IMR-90 (cell line): ENCODE measurements around the gene ROMO1. TPM values are rescaled to one million over a fixed set of nuclear protein-coding genes. Genes with fewer than 3 reads are reported as not detected.

Source experiments
- ATAC-seq: fragments of 200-7000 bp; cut with Tn5 transposase; 2 replicates; pipeline ENCODE4 v1.9.1; 2020; ENCODE audit warnings: low read depth, mild to moderate bottlenecking, moderate library complexity
- BruUV-seq: library from RNA; stranded (reverse); fragments of 400-500 nt; replicated peaks from 2 replicates; lab custom pipeline; 2021; lab: Mats Ljungman, UMichigan
- CTCF ChIA-PET: fragments of 300-600 bp; formaldehyde crosslinking; extraction: SDS; loops from one replicate; lab custom pipeline; 2021; ENCODE audit warnings: antibody characterized with exemption; lab: Yijun Ruan, JAX
- POLR2A ChIA-PET: fragments of 300-600 bp; sonication (Branson Sonifier 250); formaldehyde crosslinking; loops from one replicate; lab custom pipeline; 2022; ENCODE audit warnings: antibody characterized with exemption; ENCODE audit not compliant: unreplicated experiment; lab: Charles Lee
- DNase-seq: peaks from one replicate; pipeline ENCODE4 v3.0.0; 2013
- H2AFZ ChIP-seq: replicated peaks from 2 replicates; pipeline ENCODE3; 2013; ENCODE audit warnings: low read length, mild to moderate bottlenecking; ENCODE audit not compliant: poor library complexity
- H2AK5ac ChIP-seq: 2 replicates; pipeline ENCODE4 v1.6.1; 2013; ENCODE audit warnings: low read depth, low read length, inconsistent platforms
- H2AK9ac ChIP-seq: replicated peaks from 2 replicates; pipeline ENCODE3; 2013; ENCODE audit warnings: mild to moderate bottlenecking, low read depth, low read length, moderate library complexity; ENCODE audit not compliant: poor library complexity
- H2BK120ac ChIP-seq: 2 replicates; pipeline ENCODE4 v1.6.1; 2013; ENCODE audit warnings: low read depth, low read length, inconsistent platforms
- H2BK15ac ChIP-seq: 3 replicates; pipeline ENCODE4 v1.6.1; 2013; ENCODE audit warnings: low read depth, low read length, inconsistent platforms
- H2BK20ac ChIP-seq: 2 replicates; pipeline ENCODE4 v1.6.1; 2013; ENCODE audit warnings: low read depth, mild to moderate bottlenecking, inconsistent platforms, low read length, moderate library complexity
- H2BK5ac ChIP-seq: 2 replicates; pipeline ENCODE4 v1.6.1; 2013; ENCODE audit warnings: mild to moderate bottlenecking, low read depth, low read length, inconsistent platforms; ENCODE audit not compliant: poor library complexity, severe bottlenecking
- H3K14ac ChIP-seq: replicated peaks from 2 replicates; pipeline ENCODE4 v1.6.1; 2013; ENCODE audit warnings: low read depth, low read length, inconsistent platforms
- H3K18ac ChIP-seq: 2 replicates; pipeline ENCODE4 v1.6.1; 2013; ENCODE audit warnings: low read depth, low read length, control low read depth
- H3K23ac ChIP-seq: 2 replicates; pipeline ENCODE4 v1.6.1; 2013; ENCODE audit warnings: low read depth, low read length, inconsistent platforms
- H3K27ac ChIP-seq: 2 replicates; pipeline ENCODE4 v1.5.1; 2013; ENCODE audit warnings: mild to moderate bottlenecking, control low read depth, low read length; ENCODE audit not compliant: insufficient read depth
- H3K27me3 ChIP-seq: 2 replicates; pipeline ENCODE4 v1.6.1; 2013; ENCODE audit warnings: low read length; ENCODE audit not compliant: control insufficient read depth, insufficient read depth
- H3K36me3 ChIP-seq: 2 replicates; pipeline ENCODE4 v1.6.1; 2013; ENCODE audit warnings: low read length, mixed read lengths; ENCODE audit not compliant: control insufficient read depth, insufficient read depth
- H3K4ac ChIP-seq: 2 replicates; pipeline ENCODE4 v1.6.1; 2013; ENCODE audit warnings: low read depth, low read length, inconsistent platforms
- H3K4me1 ChIP-seq: 2 replicates; pipeline ENCODE4 v1.6.1; 2013; ENCODE audit warnings: low read length, mixed read lengths; ENCODE audit not compliant: control insufficient read depth, insufficient read depth
- H3K4me2 ChIP-seq: 2 replicates; pipeline ENCODE4 v1.6.1; 2013; ENCODE audit warnings: low read depth, mild to moderate bottlenecking, control low read depth, low read length, moderate library complexity
- H3K4me3 ChIP-seq: 2 replicates; pipeline ENCODE4 v1.5.1; 2013; ENCODE audit warnings: low read depth, mild to moderate bottlenecking, control low read depth, low read length, moderate library complexity; ENCODE audit not compliant: insufficient read depth
- H3K56ac ChIP-seq: 2 replicates; pipeline ENCODE4 v1.6.1; 2013; ENCODE audit warnings: low read length, inconsistent platforms; ENCODE audit not compliant: insufficient read depth; ENCODE audit errors: extremely low read depth
- H3K79me1 ChIP-seq, 2 experiments: 2 replicates each; pipeline ENCODE4 v1.6.1; 2013; ENCODE audit warnings: low read length in 2 of 2, inconsistent platforms in 1 of 2, low read depth in 1 of 2
- H3K9ac ChIP-seq: 2 replicates; pipeline ENCODE4 v1.6.1; 2013; ENCODE audit warnings: low read depth, low read length, control low read depth
- H3K9me1 ChIP-seq: 2 replicates; pipeline ENCODE4 v1.6.1; 2013; ENCODE audit warnings: low read length, inconsistent platforms; ENCODE audit not compliant: insufficient read depth
- H3K9me3 ChIP-seq: 2 replicates; pipeline ENCODE4 v1.6.1; 2013; ENCODE audit warnings: low read length; ENCODE audit not compliant: control insufficient read depth, insufficient read depth
- H4K20me1 ChIP-seq: 2 replicates; pipeline ENCODE4 v1.6.1; 2013; ENCODE audit warnings: low read length, inconsistent platforms; ENCODE audit not compliant: insufficient read depth
- H4K5ac ChIP-seq: 2 replicates; pipeline ENCODE4 v1.6.1; 2013; ENCODE audit warnings: mild to moderate bottlenecking, low read depth, low read length, control low read depth
- H4K8ac ChIP-seq, 2 experiments: 2 replicates each; pipeline ENCODE4 v1.6.1; 2013; ENCODE audit warnings: low read depth in 2 of 2, low read length in 2 of 2, control low read depth in 1 of 2, inconsistent platforms in 1 of 2
- H4K91ac ChIP-seq: 2 replicates; pipeline ENCODE4 v1.6.1; 2013; ENCODE audit warnings: low read depth, low read length, inconsistent platforms; ENCODE audit not compliant: insufficient read depth
- BHLHE40 ChIP-seq: fragments of 150-350 bp; IDR thresholded peaks from 2 replicates; pipeline ENCODE4 v1.6.1; 2016; ENCODE audit warnings: mild to moderate bottlenecking, low read depth, low read length
- CEBPB ChIP-seq: IDR thresholded peaks from 2 replicates; pipeline ENCODE4 v1.6.1; 2012; ENCODE audit warnings: low read depth, low read length, improper control_type of control experiment
- CHD1 ChIP-seq: IDR thresholded peaks from 2 replicates; pipeline ENCODE4 v1.6.1; 2012; ENCODE audit warnings: low read depth, low read length, improper control_type of control experiment
- FOS ChIP-seq: fragments of 150-350 bp; IDR thresholded peaks from 2 replicates; pipeline ENCODE4 v1.6.1; 2016; ENCODE audit warnings: low read depth, low read length
- MAFK ChIP-seq: IDR thresholded peaks from 2 replicates; pipeline ENCODE4 v1.6.1; 2012; ENCODE audit warnings: low read depth, low read length, improper control_type of control experiment
- MAZ ChIP-seq: IDR thresholded peaks from 2 replicates; pipeline ENCODE4 v1.6.1; 2012; ENCODE audit warnings: low read depth, mild to moderate bottlenecking, low read length, improper control_type of control experiment, moderate library complexity, borderline replicate concordance
- MXI1 ChIP-seq: IDR thresholded peaks from 2 replicates; pipeline ENCODE4 v1.6.1; 2012; ENCODE audit warnings: low read depth, mild to moderate bottlenecking, low read length, moderate library complexity, borderline replicate concordance
- NFE2L2 ChIP-seq: fragments of 150-350 bp; IDR thresholded peaks from 2 replicates; pipeline ENCODE4 v1.6.1; 2016; ENCODE audit warnings: low read depth, mild to moderate bottlenecking, low read length
- POLR2A ChIP-seq: IDR thresholded peaks from 2 replicates; pipeline ENCODE4 v1.6.1; 2012; ENCODE audit warnings: mild to moderate bottlenecking, low read depth, low read length
- RAD21 ChIP-seq: IDR thresholded peaks from 2 replicates; pipeline ENCODE4 v1.6.1; 2012; ENCODE audit warnings: low read length, improper control_type of control experiment
- RCOR1 ChIP-seq: IDR thresholded peaks from 2 replicates; pipeline ENCODE4 v1.6.1; 2012; ENCODE audit warnings: mild to moderate bottlenecking, low read length, improper control_type of control experiment; ENCODE audit not compliant: insufficient replicate concordance
- RFX5 ChIP-seq: IDR thresholded peaks from 2 replicates; pipeline ENCODE4 v1.8.0; 2012; ENCODE audit warnings: low read depth, mild to moderate bottlenecking, low read length, moderate library complexity
- SMC3 ChIP-seq: fragments of 150-350 bp; IDR thresholded peaks from 2 replicates; pipeline ENCODE4 v1.6.1; 2016; ENCODE audit warnings: low read depth, mild to moderate bottlenecking, antibody characterized with exemption, low read length, moderate library complexity
- USF2 ChIP-seq: fragments of 150-350 bp; IDR thresholded peaks from 2 replicates; pipeline ENCODE4 v1.6.1; 2017; ENCODE audit warnings: mild to moderate bottlenecking, antibody characterized with exemption, low read length, low read depth
- WGBS, 2 experiments: methylation state at CpG; one replicate each; pipeline versions ENCODE4 v1.1.5 to v1.1.7; 2013; ENCODE audit warnings: missing lambda C conversion rate in 2 of 2; ENCODE audit not compliant: insufficient read length in 1 of 2; ENCODE audit errors: extremely low coverage in 2 of 2; 5-methylcytosine and 5-hydroxymethylcytosine counted together
- dilution Hi-C: fragments of 300-500 bp; cut with HindIII; formaldehyde crosslinking; loops from one replicate; pipeline ENCODE4 v1.14.3; 2018; ENCODE audit warnings: low sequenced_read_pairs; ENCODE audit not compliant: unreplicated experiment
- in situ Hi-C: fragments of 300-500 bp; cut with MboI; formaldehyde crosslinking; loops from 3 replicates; pipeline ENCODE4 v1.14.3; 2019; ENCODE audit warnings: low sequenced_read_pairs, inconsistent platforms, mixed read lengths
- intact Hi-C: fragments of 100-400 bp; cut with micrococcal nuclease; formaldehyde crosslinking; loops from 2 replicates; pipeline ENCODE4 v1.10.0; 2022
- polyA plus RNA-seq, 3 experiments: library from polyadenylated mRNA; depleted of rRNA; stranded (reverse); fragments of >200 nt; gene quantifications; 2 replicates each; pipeline ENCODE4 v1.2.3, GENCODE V29; 2012; ENCODE audit warnings: low replicate concordance in 1 of 3
- total RNA-seq: library from RNA; depleted of rRNA; stranded (reverse); fragments of >200 nt; gene quantifications from 2 replicates; pipeline ENCODE4 v1.2.3, GENCODE V29; 2012
- TF ChIP-seq, protein P1 (sequence below): fragments of 150-350 bp; IDR thresholded peaks from 2 replicates; pipeline ENCODE4 v1.6.1; 2016; ENCODE audit warnings: low read depth, mild to moderate bottlenecking, low read length, moderate library complexity, borderline replicate concordance
- TF ChIP-seq, protein P2 (sequence below): conservative IDR thresholded peaks from 2 replicates; pipeline ENCODE4 v1.5.1; 2012; ENCODE audit warnings: mild to moderate bottlenecking, low read depth, low read length, improper control_type of control experiment

Gene ROMO1
- total and polyA plus RNA-seq, 2 of the 4 experiments (the other 2 are of a cell fraction), result 223 to 555 TPM

DNA sequence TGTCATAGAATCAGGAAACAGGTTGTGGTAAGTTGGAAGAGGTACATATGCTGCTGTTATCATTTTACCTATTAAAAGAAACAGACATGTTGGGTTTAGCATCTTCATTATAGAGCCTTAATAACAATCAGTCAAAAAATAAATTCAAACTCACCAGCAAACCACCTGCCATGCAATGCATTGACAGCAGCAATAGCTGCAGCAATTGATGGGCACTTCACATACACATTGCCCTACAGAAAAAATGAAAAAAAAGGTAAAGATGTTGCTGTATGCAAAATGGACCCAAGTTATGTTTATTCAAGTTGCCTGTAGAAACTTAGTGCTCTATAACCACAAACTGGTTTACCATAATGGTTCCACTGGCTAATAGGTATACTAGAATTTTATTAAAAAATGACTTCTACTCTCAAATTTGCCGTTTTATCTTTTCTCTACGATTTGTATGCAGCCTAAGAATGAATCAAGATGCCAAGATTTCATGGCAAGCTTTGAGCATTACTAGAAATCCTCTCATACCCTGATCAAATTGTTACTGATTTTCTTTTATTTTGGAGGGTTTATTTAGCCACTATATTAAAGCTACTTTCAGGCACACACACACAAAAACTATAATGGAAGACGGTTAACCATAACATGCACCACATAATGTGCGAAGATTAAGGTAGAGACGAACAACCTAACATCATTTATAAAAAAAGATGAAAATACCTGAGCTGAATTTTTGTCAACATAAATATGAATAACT is 5.5 kb downstream of the ROMO1 start:
- Histone ChIP-seq H3K27ac (no peak overlapping the region), H3K79me1 (peaks cover 2 to 54% of the 10 kb centered on the region in 2 experiments), H3K4ac (no peak overlapping the region), H2AFZ (no peak overlapping the region), H2BK5ac (no peak overlapping the region), H2AK9ac (no peak overlapping the region), H2BK20ac (no peak overlapping the region), H4K20me1 (peaks cover 52% of the 10 kb centered on the region), H3K4me3 (no peak overlapping the region), H2AK5ac (no peak overlapping the region), H3K4me1 (no peaks in the 10 kb centered on the region), H3K9ac (no peak overlapping the region), H3K36me3 (peaks cover 55% of the 10 kb centered on the region), H3K56ac (no peak overlapping the region), H3K23ac (no peak overlapping the region), H3K9me3 (no peaks in the 10 kb centered on the region), H3K27me3 (no peaks in the 10 kb centered on the region), H2BK120ac (no peak overlapping the region), H4K5ac (no peak overlapping the region), H3K18ac (no peak overlapping the region), H4K8ac (no peak overlapping the region), H3K4me2 (no peak overlapping the region), H3K14ac (no peak overlapping the region), H4K91ac (no peak overlapping the region), H3K9me1 (no peaks in the 10 kb centered on the region), H2BK15ac (no peak overlapping the region)
- ChIA-PET CTCF (no interaction called here), POLR2A (no interaction called here)
- in situ Hi-C loops (no loop called here), intact Hi-C loops (loop anchor here (10.0 kb wide), 1 partner anchor 180 kb away; no protein-coding TSS in a partner anchor), dilution Hi-C loops (no loop called here)
- TF ChIP-seq SMC3, result no peak
- TF ChIP-seq, protein P1, sequence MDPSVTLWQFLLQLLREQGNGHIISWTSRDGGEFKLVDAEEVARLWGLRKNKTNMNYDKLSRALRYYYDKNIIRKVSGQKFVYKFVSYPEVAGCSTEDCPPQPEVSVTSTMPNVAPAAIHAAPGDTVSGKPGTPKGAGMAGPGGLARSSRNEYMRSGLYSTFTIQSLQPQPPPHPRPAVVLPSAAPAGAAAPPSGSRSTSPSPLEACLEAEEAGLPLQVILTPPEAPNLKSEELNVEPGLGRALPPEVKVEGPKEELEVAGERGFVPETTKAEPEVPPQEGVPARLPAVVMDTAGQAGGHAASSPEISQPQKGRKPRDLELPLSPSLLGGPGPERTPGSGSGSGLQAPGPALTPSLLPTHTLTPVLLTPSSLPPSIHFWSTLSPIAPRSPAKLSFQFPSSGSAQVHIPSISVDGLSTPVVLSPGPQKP, result no peak
- TF ChIP-seq NFE2L2, result no peak
- TF ChIP-seq MAZ, result no peak
- TF ChIP-seq BHLHE40, result no peak
- TF ChIP-seq RAD21, result no peak
- TF ChIP-seq RFX5, result no peak
- TF ChIP-seq CHD1, result no peak
- TF ChIP-seq POLR2A, result no peak
- no peak for TF ChIP-seq USF2
- TF ChIP-seq CEBPB, result no peak
- TF ChIP-seq, protein P2, sequence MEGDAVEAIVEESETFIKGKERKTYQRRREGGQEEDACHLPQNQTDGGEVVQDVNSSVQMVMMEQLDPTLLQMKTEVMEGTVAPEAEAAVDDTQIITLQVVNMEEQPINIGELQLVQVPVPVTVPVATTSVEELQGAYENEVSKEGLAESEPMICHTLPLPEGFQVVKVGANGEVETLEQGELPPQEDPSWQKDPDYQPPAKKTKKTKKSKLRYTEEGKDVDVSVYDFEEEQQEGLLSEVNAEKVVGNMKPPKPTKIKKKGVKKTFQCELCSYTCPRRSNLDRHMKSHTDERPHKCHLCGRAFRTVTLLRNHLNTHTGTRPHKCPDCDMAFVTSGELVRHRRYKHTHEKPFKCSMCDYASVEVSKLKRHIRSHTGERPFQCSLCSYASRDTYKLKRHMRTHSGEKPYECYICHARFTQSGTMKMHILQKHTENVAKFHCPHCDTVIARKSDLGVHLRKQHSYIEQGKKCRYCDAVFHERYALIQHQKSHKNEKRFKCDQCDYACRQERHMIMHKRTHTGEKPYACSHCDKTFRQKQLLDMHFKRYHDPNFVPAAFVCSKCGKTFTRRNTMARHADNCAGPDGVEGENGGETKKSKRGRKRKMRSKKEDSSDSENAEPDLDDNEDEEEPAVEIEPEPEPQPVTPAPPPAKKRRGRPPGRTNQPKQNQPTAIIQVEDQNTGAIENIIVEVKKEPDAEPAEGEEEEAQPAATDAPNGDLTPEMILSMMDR, result no peak
- TF ChIP-seq MAFK, result no peak
- TF ChIP-seq FOS, result no peak
- TF ChIP-seq RCOR1, result no peak
- TF ChIP-seq MXI1, result no peak
- no peak for ATAC-seq
- no peak for DNase-seq
- BruUV-seq, result no TSS peak
- no CpG with 5 or more reads among the region's 5 CpGs for WGBS, 2 experiments
